HepG2 (cell line): ENCODE data around the gene DGKG. TPM values are rescaled to one million over a fixed set of nuclear protein-coding genes. Genes with fewer than 3 reads are reported as not detected.

Experiments
- ATAC-seq: fragments of 200-7000 bp; cut with Tn5 transposase; 3 replicates; pipeline ENCODE4 v1.9.1; 2020; ENCODE audit warnings: mild to moderate bottlenecking, moderate library complexity
- BruUV-seq: library from RNA; stranded (reverse); fragments of 400-500 nt; replicated peaks from 2 replicates; lab custom pipeline; 2021; lab: Mats Ljungman, UMichigan
- CTCF ChIA-PET: fragments of 300-600 bp; formaldehyde crosslinking; extraction: SDS; loops from one replicate; lab custom pipeline; 2021; ENCODE audit warnings: low total read pairs, inconsistent platforms, low intra/inter-chr PET ratio; lab: Yijun Ruan, JAX
- POLR2A ChIA-PET: fragments of 350-600 bp; sonication (Branson Sonifier 250); formaldehyde crosslinking; loops from one replicate; lab custom pipeline; 2020; ENCODE audit warnings: antibody characterized with exemption, inconsistent platforms; lab: Yijun Ruan, JAX
- DNase-seq: peaks from one replicate; pipeline ENCODE4 v3.0.0-alpha.2; 2015; ENCODE audit warnings: low spot score
- FAIRE-seq: peaks from 3 replicates; lab custom pipeline; 2011; peaks lifted over from hg19 to GRCh38; lab: Jason Lieb, UNC
- H2AFZ ChIP-seq: one replicate; pipeline ENCODE4 v1.6.1; 2011; ENCODE audit warnings: low read length, inconsistent platforms
- H3K27ac ChIP-seq: fragments of 300-600 bp; 3 replicates; pipeline ENCODE4 v1.8.0; 2011; ENCODE audit warnings: mixed run types, mild to moderate bottlenecking, mixed read lengths, low read length, inconsistent platforms; ENCODE audit not compliant: insufficient read depth; ENCODE audit errors: extremely low read length
- H3K27me3 ChIP-seq, 2 experiments: fragments of 200-600 bp in 1 of 2; 2 replicates in 1 of 2; 3 replicates in 1 of 2; pipeline versions ENCODE4 v1.6.0 to v1.8.0; 2011; ENCODE audit warnings: low read length in 2 of 2, mild to moderate bottlenecking in 2 of 2, moderate library complexity in 2 of 2, inconsistent platforms in 1 of 2; ENCODE audit not compliant: insufficient read depth in 2 of 2, control insufficient read depth in 1 of 2
- H3K36me3 ChIP-seq, 2 experiments: fragments of 200-600 bp in 1 of 2; replicated peaks in 1 of 2; 2 replicates in 1 of 2; 3 replicates in 1 of 2; pipeline versions ENCODE4 v1.5.1 to v1.8.0; 2011; ENCODE audit warnings: low read length in 2 of 2, inconsistent platforms in 1 of 2; ENCODE audit not compliant: insufficient read depth in 2 of 2, control insufficient read depth in 1 of 2
- H3K4me1 ChIP-seq: 2 replicates; pipeline ENCODE4 v1.5.1; 2012; ENCODE audit warnings: low read length, inconsistent platforms; ENCODE audit not compliant: insufficient read depth
- H3K4me2 ChIP-seq: 2 replicates; pipeline ENCODE4 v1.6.0; 2011; ENCODE audit warnings: low read depth, low read length, inconsistent platforms
- H3K4me3 ChIP-seq, 3 experiments: fragments of 200-600 bp in 1 of 3; sonication (generic), shearing (Covaris generic) in 1 of 3; replicated peaks in 1 of 3; 2 replicates each; pipeline ENCODE4 v1.5.1; 2011 to 2016; ENCODE audit warnings: low read length in 3 of 3, inconsistent platforms in 2 of 3, low read depth in 2 of 3, mild to moderate bottlenecking in 2 of 3, control low read depth in 1 of 3, mixed read lengths in 1 of 3; ENCODE audit not compliant: insufficient read depth in 1 of 3
- H3K79me2 ChIP-seq: one replicate; pipeline ENCODE4 v1.6.1; 2011; ENCODE audit warnings: low read length, inconsistent platforms; ENCODE audit not compliant: insufficient read depth
- H3K9ac ChIP-seq: 2 replicates; pipeline ENCODE4 v1.6.0; 2011; ENCODE audit warnings: mild to moderate bottlenecking, low read depth, low read length, inconsistent platforms; ENCODE audit not compliant: insufficient read depth
- H3K9me3 ChIP-seq: 2 replicates; pipeline ENCODE4 v1.5.1; 2012; ENCODE audit warnings: mild to moderate bottlenecking, low read length
- H4K20me1 ChIP-seq: 2 replicates; pipeline ENCODE4 v1.6.0; 2011; ENCODE audit warnings: inconsistent platforms, mild to moderate bottlenecking, low read length, moderate library complexity; ENCODE audit not compliant: insufficient read depth
- ATM ChIP-seq: fragments of 450-650 bp; IDR thresholded peaks from 2 replicates; pipeline ENCODE4 v1.7.1; 2017; ENCODE audit warnings: mild to moderate bottlenecking, borderline replicate concordance
- CBX1 ChIP-seq: IDR thresholded peaks from one replicate; pipeline ENCODE4 v1.6.1; 2016; ENCODE audit warnings: antibody characterized with exemption, low read depth
- CSRNP1 ChIP-seq: sonication (generic); formaldehyde crosslinking; IDR thresholded peaks from 2 replicates; pipeline ENCODE4 v1.8.1; 2023; ENCODE audit warnings: mild to moderate bottlenecking, missing genetic modification reagents
- HNF1A ChIP-seq, 2 experiments: sonication (generic) in 1 of 2; formaldehyde crosslinking in 1 of 2; IDR thresholded peaks; 2 replicates each; pipeline versions ENCODE4 v1.4.0 to v1.6.1; 2016 to 2020; ENCODE audit warnings: borderline replicate concordance in 1 of 2, low read depth in 1 of 2, mild to moderate bottlenecking in 1 of 2, missing genetic modification reagents in 1 of 2
- IRX3 ChIP-seq: sonication (generic); formaldehyde crosslinking; IDR thresholded peaks from 2 replicates; pipeline ENCODE4 v1.8.1; 2023; ENCODE audit warnings: mild to moderate bottlenecking, low read depth, missing genetic modification reagents, borderline replicate concordance
- NFE2L1 ChIP-seq: sonication (generic); formaldehyde crosslinking; IDR thresholded peaks from 2 replicates; pipeline ENCODE4 v1.4.0; 2020; ENCODE audit warnings: missing genetic modification reagents, mild to moderate bottlenecking, borderline replicate concordance
- NR2F6 ChIP-seq, 2 experiments: IDR thresholded peaks; 2 replicates each; pipeline ENCODE4 v1.6.1; 2016; ENCODE audit warnings: antibody characterized with exemption in 1 of 2, mild to moderate bottlenecking in 1 of 2
- PBX3 ChIP-seq: sonication (generic); formaldehyde crosslinking; IDR thresholded peaks from 2 replicates; pipeline ENCODE4 v1.8.1; 2023; ENCODE audit warnings: missing genetic modification reagents, inconsistent platforms, borderline replicate concordance
- POGZ ChIP-seq: sonication (generic); formaldehyde crosslinking; IDR thresholded peaks from 2 replicates; pipeline ENCODE4 v1.4.0; 2020; ENCODE audit warnings: mild to moderate bottlenecking, missing genetic modification reagents
- SALL1 ChIP-seq: sonication (generic); formaldehyde crosslinking; IDR thresholded peaks from 2 replicates; pipeline ENCODE4 v1.8.0; 2022; ENCODE audit warnings: mild to moderate bottlenecking, missing genetic modification reagents
- ZBTB10 ChIP-seq: sonication (generic); formaldehyde crosslinking; IDR thresholded peaks from 2 replicates; pipeline ENCODE4 v1.4.0; 2020; ENCODE audit warnings: missing genetic modification reagents, borderline replicate concordance
- ZNF34 ChIP-seq: sonication (generic); formaldehyde crosslinking; IDR thresholded peaks from 2 replicates; pipeline ENCODE4 v1.4.0; 2020; ENCODE audit warnings: mild to moderate bottlenecking, missing genetic modification reagents, borderline replicate concordance
- WGBS: methylation state at CpG from one replicate; pipeline ENCODE4 v1.1.6; 2017; ENCODE audit warnings: low lambda C conversion rate; 5-methylcytosine and 5-hydroxymethylcytosine counted together
- in situ Hi-C: cut with HindIII; loops from 2 replicates; pipeline ENCODE4 v1.10.0; 2017; ENCODE audit warnings: low pct_unique_long_range_greater_than_20kb; ENCODE audit not compliant: extremely low pct_ligation_motif_present
- intact Hi-C: fragments of 100-400 bp; cut with micrococcal nuclease; formaldehyde crosslinking; loops from one replicate; pipeline ENCODE4 v1.10.0; 2022; ENCODE audit not compliant: unreplicated experiment
- polyA plus RNA-seq, 8 experiments: library from polyadenylated mRNA; depleted of rRNA in 3 of 8; stranded (reverse) in 7 of 8; unstranded in 1 of 8; fragments of >200 nt; fragmentation: Illumina TruSeq in 4 of 8; extraction: Trizol in 4 of 8; gene quantifications; 2 replicates each; pipeline versions ENCODE4 v1.2.1 to v1.2.3, GENCODE V29; 2011 to 2016; ENCODE audit warnings: low read depth in 4 of 8, missing spikeins in 1 of 8, mixed read lengths in 1 of 8; ENCODE audit not compliant: insufficient read depth in 1 of 8
- total RNA-seq, 5 experiments: library from RNA; depleted of rRNA; stranded (reverse); fragments of >200 nt; fragmentation: Illumina TruSeq; extraction: Trizol; gene quantifications; 2 replicates each; pipeline ENCODE4 v1.2.3, GENCODE V29; 2016; ENCODE audit warnings: low read depth in 1 of 5

Gene DGKG
- total and polyA plus RNA-seq, 2 of the 13 experiments (the other 11 are each of a cell fraction or from before 2014, with no cell fraction given), result 3.8 to 6.2 TPM

GRCh38 chr3:186330772-186331460 is 31.1 kb downstream of the DGKG start:
- in situ Hi-C loops, result no loop called here
- DNase-seq (no peak), ATAC-seq (no peak), FAIRE-seq (no peak)
- no peaks in the 10 kb centered on the region for H3K27me3 ChIP-seq
- H3K4me3 ChIP-seq, result no peak overlapping the region
- H3K36me3 ChIP-seq, result no peaks in the 10 kb centered on the region
- POLR2A ChIA-PET, result no interaction called here
- 72% methylated on average over 6 of the region's 6 CpGs for WGBS
- no peaks in the 10 kb centered on the region for H3K79me2 ChIP-seq
- H3K27ac ChIP-seq, result no peak overlapping the region
- BruUV-seq, result no TSS peak
- H3K4me1 ChIP-seq, result peaks cover 35% of the 10 kb centered on the region
- intact Hi-C loops, result no loop called here
- no peak overlapping the region for H3K9ac ChIP-seq
- CTCF ChIA-PET, result no interaction called here
- H4K20me1 ChIP-seq, result no peaks in the 10 kb centered on the region; the same call in 1 of the 2 replicates
- no peak overlapping the region for H2AFZ ChIP-seq
- H3K9me3 ChIP-seq, result no peaks in the 10 kb centered on the region
- no peak overlapping the region for H3K4me2 ChIP-seq
- TF ChIP-seq PBX3 (CRISPR knock-in tag) (no peak), HNF1A (IDR thresholded peaks at IDR 0.05; ENCODE audit: low read depth) (no peak), HNF1A (CRISPR knock-in tag; IDR thresholded peaks at IDR 0.05; ENCODE audit: borderline replicate concordance) (no peak), IRX3 (CRISPR knock-in tag) (no peak), ZBTB10 (CRISPR knock-in tag) (no peak), SALL1 (CRISPR knock-in tag) (no peak), CSRNP1 (CRISPR knock-in tag) (no peak), ZNF34 (CRISPR knock-in tag) (no peak), POGZ (CRISPR knock-in tag) (no peak), NR2F6 (IDR thresholded peaks at IDR 0.05) (no peak), NR2F6 (CRISPR knock-in tag; IDR thresholded peaks at IDR 0.05) (no peak), NFE2L1 (CRISPR knock-in tag) (no peak), CBX1 (no peak), ATM (no peak)
